ENCODE data around the gene REEP3. TPM values are rescaled to one million over a fixed set of nuclear protein-coding genes. Genes with fewer than 3 reads are reported as not detected.

REEP3 gene
- total and polyA plus RNA-seq, 2 of the 4 experiments (the other 2 are of a cell fraction): 11.7 to 28.9 TPM

DNA sequence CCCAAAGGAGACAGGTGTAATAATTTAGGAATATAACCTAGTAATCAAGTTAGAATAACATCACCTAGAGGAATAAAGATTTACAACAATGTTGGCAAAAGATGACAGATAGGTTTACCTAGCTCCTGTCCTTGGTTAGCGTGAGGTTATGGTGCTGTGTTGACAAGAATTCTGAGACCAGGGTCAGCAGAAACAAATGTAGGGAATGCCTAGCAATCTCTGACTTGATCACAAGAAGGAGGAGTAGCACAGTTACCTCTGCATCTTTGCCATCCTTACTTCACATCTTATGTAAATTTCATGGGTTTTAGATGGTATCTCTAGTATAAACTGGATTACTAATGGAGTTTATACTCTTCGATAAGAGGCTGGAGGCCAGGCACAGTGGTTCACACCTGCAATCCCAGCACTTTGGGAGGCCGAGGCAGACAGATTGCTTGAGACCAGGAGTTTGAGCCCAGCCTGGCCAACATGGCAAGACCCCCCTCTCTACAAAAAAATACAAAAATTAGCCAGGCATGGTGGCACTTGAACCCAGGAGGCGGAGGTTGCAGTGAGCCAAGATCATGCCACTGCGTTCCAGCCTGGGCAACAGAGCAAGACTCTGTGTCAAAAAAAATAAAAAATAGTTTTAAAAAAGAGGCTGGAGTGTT, 37.1 kb downstream of the REEP3 start:
- Histone ChIP-seq H3K79me1 (ENCODE audit: low read depth in 1 of 2, low read length in 2 of 2) (peaks cover 31 to 54% of the 10 kb centered on the region in 2 experiments), H3K36me3 (ENCODE audit: control insufficient read depth, insufficient read depth, low read length) (no peaks in the 10 kb centered on the region), H3K18ac (ENCODE audit: low read depth, low read length) (no peak overlapping the region), H2BK20ac (ENCODE audit: low read depth, low read length) (no peak overlapping the region), H4K91ac (ENCODE audit: insufficient read depth, low read depth, low read length) (no peak overlapping the region), H2AK5ac (ENCODE audit: low read depth, low read length) (no peak overlapping the region; the same call in 1 of the 2 replicates), H2AFZ (replicated peaks; ENCODE audit: low read length, poor library complexity) (no peak overlapping the region), H4K5ac (ENCODE audit: low read depth, low read length) (no peak overlapping the region), H3K14ac (replicated peaks; ENCODE audit: low read depth, low read length) (no peak overlapping the region), H2BK120ac (ENCODE audit: low read depth, low read length) (no peak overlapping the region), H3K27me3 (ENCODE audit: control insufficient read depth, insufficient read depth, low read length) (no peaks in the 10 kb centered on the region), H4K20me1 (ENCODE audit: insufficient read depth, low read length) (peaks cover 3% of the 10 kb centered on the region; the same call in 1 of the 2 replicates), H3K4ac (ENCODE audit: low read depth, low read length) (no peak overlapping the region), H3K9ac (ENCODE audit: low read depth, low read length) (no peak overlapping the region), H3K56ac (ENCODE audit: extremely low read depth, insufficient read depth, low read length) (no peak overlapping the region), H2AK9ac (replicated peaks; ENCODE audit: low read depth, low read length, poor library complexity) (no peak overlapping the region), H4K8ac (ENCODE audit: low read depth in 2 of 2, low read length in 2 of 2) (no peak overlapping the region), H2BK5ac (ENCODE audit: low read depth, low read length, poor library complexity, severe bottlenecking) (no peak overlapping the region), H2BK15ac (ENCODE audit: low read depth, low read length) (no peak overlapping the region), H3K4me3 (ENCODE audit: insufficient read depth, low read depth, low read length) (no peak overlapping the region), H3K9me3 (ENCODE audit: control insufficient read depth, insufficient read depth, low read length) (no peaks in the 10 kb centered on the region), H3K27ac (ENCODE audit: insufficient read depth, low read length) (no peak overlapping the region), H3K9me1 (ENCODE audit: insufficient read depth, low read length) (0 out of 2 replicates have a peak, but pooled peaks cover 2% of the 10 kb centered on the region), H3K4me1 (ENCODE audit: control insufficient read depth, insufficient read depth, low read length) (peaks cover 5% of the 10 kb centered on the region; the same call in 1 of the 2 replicates), H3K23ac (ENCODE audit: low read depth, low read length) (peak overlapping the region; percentile 33; the same call in 1 of the 2 replicates), H3K4me2 (ENCODE audit: low read depth, low read length) (no peak overlapping the region)
- ChIA-PET POLR2A (ENCODE audit: unreplicated experiment) (no interaction called here), CTCF (interaction anchor here (1.0 kb wide), 1 partner anchor 36 kb away, joined by 4 read pairs; no protein-coding TSS in a partner anchor)
- dilution Hi-C loops (cut with HindIII; ENCODE audit: low sequenced_read_pairs, unreplicated experiment): no loop called here
- no peak for TF ChIP-seq CEBPB (IDR thresholded peaks at IDR 0.05; ENCODE audit: low read depth, low read length)
- no peak for TF ChIP-seq BHLHE40 (IDR thresholded peaks at IDR 0.05; ENCODE audit: low read depth, low read length)
- no peak for TF ChIP-seq RFX5 (IDR thresholded peaks at IDR 0.05; ENCODE audit: low read depth, low read length)
- TF ChIP-seq, protein P1, sequence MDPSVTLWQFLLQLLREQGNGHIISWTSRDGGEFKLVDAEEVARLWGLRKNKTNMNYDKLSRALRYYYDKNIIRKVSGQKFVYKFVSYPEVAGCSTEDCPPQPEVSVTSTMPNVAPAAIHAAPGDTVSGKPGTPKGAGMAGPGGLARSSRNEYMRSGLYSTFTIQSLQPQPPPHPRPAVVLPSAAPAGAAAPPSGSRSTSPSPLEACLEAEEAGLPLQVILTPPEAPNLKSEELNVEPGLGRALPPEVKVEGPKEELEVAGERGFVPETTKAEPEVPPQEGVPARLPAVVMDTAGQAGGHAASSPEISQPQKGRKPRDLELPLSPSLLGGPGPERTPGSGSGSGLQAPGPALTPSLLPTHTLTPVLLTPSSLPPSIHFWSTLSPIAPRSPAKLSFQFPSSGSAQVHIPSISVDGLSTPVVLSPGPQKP (IDR thresholded peaks at IDR 0.05; ENCODE audit: borderline replicate concordance, low read depth, low read length): no peak
- no peak for TF ChIP-seq MAFK (IDR thresholded peaks at IDR 0.05; ENCODE audit: low read depth, low read length)
- no peak for TF ChIP-seq MXI1 (IDR thresholded peaks at IDR 0.05; ENCODE audit: borderline replicate concordance, low read depth, low read length)
- TF ChIP-seq FOS (IDR thresholded peaks at IDR 0.05; ENCODE audit: low read depth, low read length): no peak
- TF ChIP-seq RAD21 (IDR thresholded peaks at IDR 0.05; ENCODE audit: low read length): no peak
- TF ChIP-seq, protein P2, sequence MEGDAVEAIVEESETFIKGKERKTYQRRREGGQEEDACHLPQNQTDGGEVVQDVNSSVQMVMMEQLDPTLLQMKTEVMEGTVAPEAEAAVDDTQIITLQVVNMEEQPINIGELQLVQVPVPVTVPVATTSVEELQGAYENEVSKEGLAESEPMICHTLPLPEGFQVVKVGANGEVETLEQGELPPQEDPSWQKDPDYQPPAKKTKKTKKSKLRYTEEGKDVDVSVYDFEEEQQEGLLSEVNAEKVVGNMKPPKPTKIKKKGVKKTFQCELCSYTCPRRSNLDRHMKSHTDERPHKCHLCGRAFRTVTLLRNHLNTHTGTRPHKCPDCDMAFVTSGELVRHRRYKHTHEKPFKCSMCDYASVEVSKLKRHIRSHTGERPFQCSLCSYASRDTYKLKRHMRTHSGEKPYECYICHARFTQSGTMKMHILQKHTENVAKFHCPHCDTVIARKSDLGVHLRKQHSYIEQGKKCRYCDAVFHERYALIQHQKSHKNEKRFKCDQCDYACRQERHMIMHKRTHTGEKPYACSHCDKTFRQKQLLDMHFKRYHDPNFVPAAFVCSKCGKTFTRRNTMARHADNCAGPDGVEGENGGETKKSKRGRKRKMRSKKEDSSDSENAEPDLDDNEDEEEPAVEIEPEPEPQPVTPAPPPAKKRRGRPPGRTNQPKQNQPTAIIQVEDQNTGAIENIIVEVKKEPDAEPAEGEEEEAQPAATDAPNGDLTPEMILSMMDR (conservative IDR thresholded peaks at IDR 0.05; ENCODE audit: low read depth, low read length): no peak
- no peak for TF ChIP-seq POLR2A (IDR thresholded peaks at IDR 0.05; ENCODE audit: low read depth, low read length)
- TF ChIP-seq, protein P3, sequence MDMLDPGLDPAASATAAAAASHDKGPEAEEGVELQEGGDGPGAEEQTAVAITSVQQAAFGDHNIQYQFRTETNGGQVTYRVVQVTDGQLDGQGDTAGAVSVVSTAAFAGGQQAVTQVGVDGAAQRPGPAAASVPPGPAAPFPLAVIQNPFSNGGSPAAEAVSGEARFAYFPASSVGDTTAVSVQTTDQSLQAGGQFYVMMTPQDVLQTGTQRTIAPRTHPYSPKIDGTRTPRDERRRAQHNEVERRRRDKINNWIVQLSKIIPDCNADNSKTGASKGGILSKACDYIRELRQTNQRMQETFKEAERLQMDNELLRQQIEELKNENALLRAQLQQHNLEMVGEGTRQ (IDR thresholded peaks at IDR 0.05; ENCODE audit: low read depth, low read length): no peak
- TF ChIP-seq MAZ (IDR thresholded peaks at IDR 0.05; ENCODE audit: borderline replicate concordance, low read depth, low read length): no peak
- no peak for TF ChIP-seq RCOR1 (IDR thresholded peaks at IDR 0.05; ENCODE audit: insufficient replicate concordance, low read length)
- no peak for TF ChIP-seq SMC3 (IDR thresholded peaks at IDR 0.05; ENCODE audit: low read depth, low read length)
- no TSS peak for BruUV-seq (replicated peaks)
- in situ Hi-C loops (cut with MboI; ENCODE audit: low sequenced_read_pairs): no loop called here
- intact Hi-C loops (cut with micrococcal nuclease): no loop called here
- DNase-seq: no peak
- 100% methylated on average over 3 of the region's 5 CpGs; no CpG with 5 or more reads in 1 of the 2 experiments for WGBS, 2 experiments (ENCODE audit: extremely low coverage in 2 of 2, insufficient read length in 1 of 2)
- no peak for ATAC-seq (ENCODE audit: low read depth)

Data from IMR-90 (cell line).